Progenitor cell of endocrine pancreas (in vitro differentiated cells): ENCODE measurements around the gene TRPC4AP. TPM values are rescaled to one million over a fixed set of nuclear protein-coding genes. Genes with fewer than 3 reads are reported as not detected.

Experiments used
- DNase-seq: peaks from one replicate; pipeline ENCODE4 v3.0.0; 2021; ENCODE audit warnings: low spot score; ENCODE audit not compliant: unreplicated experiment
- H3K27ac Mint-ChIP-seq: 2 replicates; pipeline ENCODE4 v1.8.0; 2021; ENCODE audit warnings: mild to moderate bottlenecking, moderate library complexity, mixed read lengths
- H3K27me3 Mint-ChIP-seq: 2 replicates; pipeline ENCODE4 v1.8.0; 2021; ENCODE audit warnings: mixed read lengths
- H3K36me3 Mint-ChIP-seq: 2 replicates; pipeline ENCODE4 v1.8.0; 2022; ENCODE audit warnings: mixed read lengths; ENCODE audit not compliant: insufficient read depth
- H3K4me1 Mint-ChIP-seq: 2 replicates; pipeline ENCODE4 v1.8.0; 2021; ENCODE audit warnings: low read depth, mixed read lengths
- H3K4me3 Mint-ChIP-seq: 2 replicates; pipeline ENCODE4 v1.8.0; 2021; ENCODE audit warnings: low read depth, mild to moderate bottlenecking, moderate library complexity, mixed read lengths
- H3K9me3 Mint-ChIP-seq: 2 replicates; pipeline ENCODE4 v1.8.0; 2021; ENCODE audit warnings: low read depth, mixed read lengths
- total RNA-seq: library from RNA; stranded (reverse); gene quantifications from 2 replicates; pipeline ENCODE4 v1.2.1, GENCODE V29; 2021
- TF ChIP-seq, protein P1 (sequence below): fragments of 200-600 bp; sonication (generic); IDR thresholded peaks from one replicate; pipeline ENCODE4 v1.5.0; 2021; ENCODE audit warnings: antibody characterized with exemption, mild to moderate bottlenecking; ENCODE audit not compliant: unreplicated experiment

Gene TRPC4AP
- total RNA-seq, 1 donor from 2014 or later, result 122 TPM

DNA sequence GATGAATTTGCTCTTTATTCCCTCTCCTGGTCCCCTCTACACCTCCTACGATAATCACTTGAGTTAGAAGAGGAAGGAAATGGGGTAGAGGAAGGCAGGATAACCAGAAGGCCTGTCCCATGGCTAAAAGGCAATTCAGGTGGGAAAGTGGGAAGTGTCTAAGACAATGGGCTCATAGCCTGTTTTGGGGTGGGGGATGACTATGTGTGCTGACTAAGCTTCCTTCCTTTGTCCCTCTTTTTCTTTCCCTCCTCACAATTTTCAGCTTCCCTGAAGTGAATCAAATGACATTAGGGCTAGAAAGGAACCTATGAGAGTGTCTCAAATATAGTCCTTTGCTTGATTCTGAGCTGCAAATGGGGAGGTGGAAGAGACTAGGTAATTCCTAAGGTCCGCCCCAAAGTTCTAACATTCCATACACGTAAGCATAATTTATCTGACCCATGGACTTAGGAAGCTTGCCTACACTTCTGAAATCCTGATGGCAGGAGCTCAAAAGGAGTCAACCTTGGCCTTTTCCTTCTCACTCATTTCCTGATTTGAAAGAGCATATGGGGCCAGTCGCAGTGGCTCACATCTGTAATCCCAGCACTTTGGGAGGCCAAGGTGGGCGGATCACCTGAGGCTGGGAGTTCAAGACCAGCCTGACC is 30.3 kb upstream of the TRPC4AP start:
- no peak overlapping the region for H3K27ac Mint-ChIP-seq
- no peak for DNase-seq
- H3K36me3 Mint-ChIP-seq, result peaks cover 37% of the 10 kb centered on the region
- H3K27me3 Mint-ChIP-seq, result no peaks in the 10 kb centered on the region
- H3K4me3 Mint-ChIP-seq, result no peak overlapping the region
- H3K9me3 Mint-ChIP-seq, result no peaks in the 10 kb centered on the region
- TF ChIP-seq, protein P1, sequence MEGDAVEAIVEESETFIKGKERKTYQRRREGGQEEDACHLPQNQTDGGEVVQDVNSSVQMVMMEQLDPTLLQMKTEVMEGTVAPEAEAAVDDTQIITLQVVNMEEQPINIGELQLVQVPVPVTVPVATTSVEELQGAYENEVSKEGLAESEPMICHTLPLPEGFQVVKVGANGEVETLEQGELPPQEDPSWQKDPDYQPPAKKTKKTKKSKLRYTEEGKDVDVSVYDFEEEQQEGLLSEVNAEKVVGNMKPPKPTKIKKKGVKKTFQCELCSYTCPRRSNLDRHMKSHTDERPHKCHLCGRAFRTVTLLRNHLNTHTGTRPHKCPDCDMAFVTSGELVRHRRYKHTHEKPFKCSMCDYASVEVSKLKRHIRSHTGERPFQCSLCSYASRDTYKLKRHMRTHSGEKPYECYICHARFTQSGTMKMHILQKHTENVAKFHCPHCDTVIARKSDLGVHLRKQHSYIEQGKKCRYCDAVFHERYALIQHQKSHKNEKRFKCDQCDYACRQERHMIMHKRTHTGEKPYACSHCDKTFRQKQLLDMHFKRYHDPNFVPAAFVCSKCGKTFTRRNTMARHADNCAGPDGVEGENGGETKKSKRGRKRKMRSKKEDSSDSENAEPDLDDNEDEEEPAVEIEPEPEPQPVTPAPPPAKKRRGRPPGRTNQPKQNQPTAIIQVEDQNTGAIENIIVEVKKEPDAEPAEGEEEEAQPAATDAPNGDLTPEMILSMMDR, result no peak
- no peaks in the 10 kb centered on the region for H3K4me1 Mint-ChIP-seq

DNA sequence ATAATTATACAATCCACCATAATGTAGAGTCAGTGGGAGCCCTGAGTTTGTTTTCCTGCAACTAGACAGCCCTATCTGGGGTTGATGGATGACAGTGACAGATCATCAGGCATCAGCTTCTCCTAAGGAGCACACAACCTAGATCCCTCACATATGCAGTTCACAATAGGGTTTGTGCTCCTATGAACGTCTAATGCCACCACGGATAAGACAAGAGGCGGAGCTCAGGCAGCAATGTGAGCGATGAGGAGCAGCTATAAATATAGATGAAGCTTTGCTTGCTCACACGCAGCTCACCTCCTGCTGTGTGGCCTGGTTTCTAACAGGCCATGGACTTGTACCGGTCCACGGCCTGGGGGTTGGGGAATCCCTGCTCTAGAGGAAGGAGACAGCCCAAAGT is 28.6 kb upstream of the TRPC4AP start:
- H3K9me3 Mint-ChIP-seq, result no peaks in the 10 kb centered on the region

DNA sequence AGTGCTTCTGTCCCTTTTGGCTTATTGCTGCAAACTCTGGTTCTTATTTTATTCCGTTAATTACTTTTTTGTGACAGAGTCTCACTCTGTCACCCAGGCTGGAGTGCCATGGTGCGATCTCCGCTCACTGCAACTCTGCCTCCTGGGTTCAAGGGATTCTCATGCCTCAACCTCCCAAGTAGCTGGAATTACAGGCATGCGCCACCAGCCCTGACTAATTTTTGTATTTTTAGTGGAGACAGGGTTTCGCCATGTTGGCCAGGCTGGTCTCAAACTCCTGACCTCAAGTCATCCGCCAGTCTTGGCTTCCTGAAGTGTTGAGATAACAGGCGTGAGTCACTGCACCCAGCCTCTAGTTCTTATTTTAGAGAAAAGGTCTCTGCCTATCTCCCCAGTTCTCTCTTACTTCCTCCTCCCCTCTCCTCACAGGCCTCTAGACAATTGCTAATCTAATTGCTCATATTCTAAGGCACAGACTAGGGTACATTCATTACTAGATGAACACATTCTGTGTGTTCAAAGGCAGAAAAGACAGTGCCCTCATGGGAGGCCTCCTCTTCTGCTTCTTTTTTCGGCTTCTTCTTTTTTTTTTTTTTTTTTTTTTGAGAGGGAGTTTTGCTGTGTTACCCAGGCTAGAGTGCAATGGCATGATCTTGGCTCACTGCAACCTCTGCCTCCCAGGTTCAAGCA is 27.6 kb upstream of the TRPC4AP start:
- Mint-ChIP-seq H3K4me3 (no peak overlapping the region), H3K36me3 (peaks cover 34% of the 10 kb centered on the region), H3K9me3 (no peaks in the 10 kb centered on the region), H3K4me1 (no peaks in the 10 kb centered on the region), H3K27ac (peak overlapping the region; percentile 27), H3K27me3 (no peaks in the 10 kb centered on the region)
- DNase-seq, result no peak
- TF ChIP-seq, protein P1, result no peak

More for the DNA sequence above, 28.6 kb upstream of the TRPC4AP start:
- DNase-seq, result no peak
- Mint-ChIP-seq H3K27me3 (no peaks in the 10 kb centered on the region), H3K27ac (no peak overlapping the region), H3K4me3 (no peak overlapping the region), H3K4me1 (no peaks in the 10 kb centered on the region), H3K36me3 (peaks cover 36% of the 10 kb centered on the region)
- TF ChIP-seq, protein P1, result no peak

DNA sequence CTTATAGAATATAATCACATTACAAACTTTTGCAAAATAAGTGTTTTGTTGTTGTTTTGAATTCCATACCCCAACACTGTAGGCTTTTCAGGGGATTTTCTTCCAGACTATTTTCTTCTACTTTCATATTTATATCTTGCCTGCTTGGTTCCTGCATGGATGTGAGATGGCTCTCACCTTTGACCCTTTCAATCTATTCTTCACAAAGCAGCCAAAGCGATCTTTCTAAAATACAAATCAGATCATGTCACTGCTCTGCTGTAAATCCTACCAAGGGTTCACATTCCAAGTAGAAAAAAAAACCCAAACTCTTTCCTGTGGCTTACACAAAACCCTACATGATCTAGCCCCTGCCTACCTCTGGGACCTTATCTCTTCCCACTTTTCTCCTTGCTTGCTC is 25.0 kb upstream of the TRPC4AP start:
- peaks cover 31% of the 10 kb centered on the region for H3K36me3 Mint-ChIP-seq
- TF ChIP-seq, protein P1, result no peak
- no peak overlapping the region for H3K27ac Mint-ChIP-seq

DNA sequence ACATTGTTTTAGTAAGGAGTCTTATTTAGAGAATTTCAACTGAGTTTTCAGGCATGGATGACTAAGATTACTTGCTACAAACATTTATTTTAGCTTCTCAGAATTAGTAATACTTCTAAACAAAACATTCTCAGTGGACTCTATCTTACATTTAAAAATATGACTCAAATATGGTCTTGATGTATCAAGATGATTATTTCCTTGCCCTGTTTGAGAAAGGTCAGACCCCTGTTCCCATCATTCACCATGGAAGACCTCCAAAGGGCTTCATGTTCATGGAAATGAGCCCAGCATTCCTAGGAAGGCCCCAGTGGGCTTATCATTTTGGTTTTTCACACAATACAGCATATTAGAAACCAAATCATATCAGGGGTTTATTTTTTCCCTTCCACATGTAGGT is 24.6 kb upstream of the TRPC4AP start:
- no peak for DNase-seq
- H3K36me3 Mint-ChIP-seq, result peaks cover 33% of the 10 kb centered on the region
- H3K9me3 Mint-ChIP-seq, result no peaks in the 10 kb centered on the region
- TF ChIP-seq, protein P1, result no peak
- H3K4me3 Mint-ChIP-seq, result no peak overlapping the region
- H3K4me1 Mint-ChIP-seq, result no peaks in the 10 kb centered on the region
- no peak overlapping the region for H3K27ac Mint-ChIP-seq
- no peaks in the 10 kb centered on the region for H3K27me3 Mint-ChIP-seq

More for the DNA sequence above, 25.0 kb upstream of the TRPC4AP start:
- no peaks in the 10 kb centered on the region for H3K27me3 Mint-ChIP-seq
- H3K4me3 Mint-ChIP-seq, result no peak overlapping the region
- H3K4me1 Mint-ChIP-seq, result no peaks in the 10 kb centered on the region
- H3K9me3 Mint-ChIP-seq, result no peaks in the 10 kb centered on the region
- DNase-seq, result no peak
